Endothelial cell of umbilical vein (primary cell): Measurements from ENCODE around the gene URI1. TPM values are rescaled to one million over a fixed set of nuclear protein-coding genes. Genes with fewer than 3 reads are reported as not detected.

Source experiments
- BruUV-seq: library from RNA; stranded (reverse); fragments of 400-500 nt; replicated peaks from 2 replicates; lab custom pipeline; 2021; lab: Mats Ljungman, UMichigan
- CTCF ChIA-PET: fragments of 300-600, 350-600 bp; sonication (Branson Sonifier 250); formaldehyde crosslinking; loops from one replicate; lab custom pipeline; 2021; ENCODE audit warnings: antibody characterized with exemption, inconsistent platforms; lab: Charles Lee
- POLR2A ChIA-PET: fragments of 300-600, 350-600 bp; sonication (Branson Sonifier 250); formaldehyde crosslinking; loops from one replicate; lab custom pipeline; 2021; ENCODE audit warnings: antibody characterized with exemption, inconsistent platforms; lab: Charles Lee
- DNase-seq: peaks from one replicate; pipeline ENCODE4 v3.0.0-alpha.2; 2011; ENCODE audit warnings: low read depth, low spot score
- FAIRE-seq: peaks from 2 replicates; lab custom pipeline; 2011; peaks lifted over from hg19 to GRCh38; lab: Jason Lieb, UNC
- H2AFZ ChIP-seq: 2 replicates; pipeline ENCODE4 v1.6.0; 2012; ENCODE audit warnings: low read depth, low read length, control low read depth, inconsistent platforms
- H3K27ac ChIP-seq: 2 replicates; pipeline ENCODE4 v1.5.1; 2011; ENCODE audit warnings: low read depth, mild to moderate bottlenecking, control low read depth, low read length, moderate library complexity; ENCODE audit not compliant: insufficient read depth
- H3K27me3 ChIP-seq, 2 experiments: 2 replicates each; pipeline versions ENCODE4 v1.6.0 to v1.6.1; 2011; ENCODE audit warnings: low read length in 2 of 2, mixed read lengths in 1 of 2; ENCODE audit not compliant: control insufficient read depth in 2 of 2, insufficient read depth in 2 of 2
- H3K36me3 ChIP-seq, 2 experiments: 2 replicates in 1 of 2; 3 replicates in 1 of 2; pipeline ENCODE4 v1.5.1; 2011; ENCODE audit warnings: low read length in 2 of 2, mild to moderate bottlenecking in 1 of 2, moderate library complexity in 1 of 2; ENCODE audit not compliant: control insufficient read depth in 2 of 2, insufficient read depth in 2 of 2; ENCODE audit errors: extremely low read depth in 1 of 2
- H3K4me1 ChIP-seq: 3 replicates; pipeline ENCODE4 v1.5.1; 2011; ENCODE audit warnings: mild to moderate bottlenecking, low read length; ENCODE audit not compliant: control insufficient read depth, insufficient read depth; ENCODE audit errors: extremely low read depth
- H3K4me2 ChIP-seq: 2 replicates; pipeline ENCODE4 v1.6.1; 2011; ENCODE audit warnings: low read length, control low read depth, mixed read lengths; ENCODE audit not compliant: insufficient read depth
- H3K4me3 ChIP-seq, 3 experiments: fragments of 200-600 bp in 1 of 3; sonication (generic), shearing (Covaris generic) in 1 of 3; replicated peaks in 1 of 3; 2 replicates each; pipeline ENCODE4 v1.5.1; 2011 to 2016; ENCODE audit warnings: control low read depth in 3 of 3, low read length in 3 of 3, mild to moderate bottlenecking in 2 of 3, inconsistent platforms in 1 of 3, low read depth in 1 of 3, moderate library complexity in 1 of 3; ENCODE audit not compliant: insufficient read depth in 1 of 3
- H3K79me2 ChIP-seq: 2 replicates; pipeline ENCODE4 v1.6.0; 2012; ENCODE audit warnings: low read length, inconsistent platforms; ENCODE audit not compliant: control insufficient read depth, insufficient read depth
- H3K9ac ChIP-seq: replicated peaks from 2 replicates; pipeline ENCODE3; 2011; ENCODE audit warnings: low read length, control low read depth; ENCODE audit not compliant: insufficient read depth; ENCODE audit errors: extremely low read depth
- H3K9me1 ChIP-seq: replicated peaks from 3 replicates; pipeline ENCODE4 v1.6.0; 2011; ENCODE audit warnings: mild to moderate bottlenecking, low read length; ENCODE audit not compliant: control insufficient read depth, insufficient read depth; ENCODE audit errors: extremely low read depth
- H3K9me3 ChIP-seq: replicated peaks from 2 replicates; pipeline ENCODE4 v1.5.1; 2012; ENCODE audit warnings: low read length, inconsistent platforms; ENCODE audit not compliant: control insufficient read depth, insufficient read depth
- H4K20me1 ChIP-seq: replicated peaks from 2 replicates; pipeline ENCODE3; 2011; ENCODE audit warnings: mild to moderate bottlenecking, low read length; ENCODE audit not compliant: control insufficient read depth, insufficient read depth; ENCODE audit errors: extremely low read depth
- FOS ChIP-seq: IDR thresholded peaks from 2 replicates; pipeline ENCODE4 v1.6.1; 2011; ENCODE audit warnings: mild to moderate bottlenecking, low read length, moderate library complexity, borderline replicate concordance; ENCODE audit not compliant: insufficient read depth
- GATA2 ChIP-seq: IDR thresholded peaks from 2 replicates; pipeline ENCODE4 v1.7.0; 2011; ENCODE audit warnings: low read depth, mild to moderate bottlenecking, moderate library complexity, mixed read lengths, low read length; ENCODE audit not compliant: insufficient read length, insufficient read depth
- JUN ChIP-seq: IDR thresholded peaks from 2 replicates; pipeline ENCODE4 v1.6.1; 2011; ENCODE audit warnings: borderline replicate concordance, low read depth; ENCODE audit not compliant: insufficient read length, insufficient read depth
- MYC ChIP-seq: IDR thresholded peaks from one replicate; pipeline ENCODE4 v1.6.1; 2011; ENCODE audit warnings: mild to moderate bottlenecking, low read depth, low read length
- POLR2A ChIP-seq: IDR thresholded peaks from 2 replicates; pipeline ENCODE4 v1.6.1; 2012; ENCODE audit warnings: low read depth, mild to moderate bottlenecking, control low read depth, low read length
- POLR2AphosphoS5 ChIP-seq: IDR thresholded peaks from 2 replicates; pipeline ENCODE4 v1.6.1; 2012; ENCODE audit warnings: low read depth, mild to moderate bottlenecking, control low read depth, low read length, moderate library complexity; ENCODE audit not compliant: insufficient read depth
- dilution Hi-C: fragments of 300-500 bp; cut with MboI; formaldehyde crosslinking; loops from one replicate; pipeline ENCODE4 v1.15.0; 2019; ENCODE audit warnings: low sequenced_read_pairs; ENCODE audit not compliant: extremely low pct_ligation_motif_present
- intact Hi-C: fragments of 100-400 bp; cut with micrococcal nuclease; formaldehyde crosslinking; loops from one replicate; pipeline ENCODE4 v1.10.0; 2022
- polyA plus RNA-seq, 4 experiments: library from polyadenylated mRNA; depleted of rRNA in 3 of 4; stranded (reverse) in 3 of 4; unstranded in 1 of 4; fragments of >200 nt; gene quantifications; 2 replicates each; pipeline versions ENCODE4 v1.2.1 to v1.2.3, GENCODE V29; 2011 to 2012; ENCODE audit warnings: missing spikeins in 1 of 4
- total RNA-seq: library from RNA; stranded (reverse); gene quantifications from 2 replicates; pipeline ENCODE4 v1.2.3, GENCODE V29; 2021

Gene URI1
- total and polyA plus RNA-seq, 2 donors (not counting 3 experiments of a cell fraction or from before 2014, with no cell fraction given): 12.8 to 28.9 TPM

- no peak for TF ChIP-seq GATA2
- H3K4me2 ChIP-seq: peak overlapping the region; percentile 77
- peaks cover 10% of the 10 kb centered on the region for H3K4me1 ChIP-seq
- FAIRE-seq (no peak), DNase-seq (no peak)
- H3K9me1 ChIP-seq: no peaks in the 10 kb centered on the region
- ChIA-PET CTCF (interaction anchor here (2.7 kb wide), 1 partner anchor 24 kb away, joined by 11 read pairs; no protein-coding TSS in a partner anchor), POLR2A (no interaction called here)
- intact Hi-C loops: loop anchor here (2.0 kb wide), 2 partner anchors 15 to 99 kb away; no protein-coding TSS in a partner anchor
- no peaks in the 10 kb centered on the region for H3K9me3 ChIP-seq
- H3K4me3 ChIP-seq: no peak overlapping the region
- H3K36me3 ChIP-seq: no peaks in the 10 kb centered on the region
- no peaks in the 10 kb centered on the region for H4K20me1 ChIP-seq
- H2AFZ ChIP-seq: no peak overlapping the region
- dilution Hi-C loops: no loop called here
- TSS peak; percentile 48 for BruUV-seq
- H3K79me2 ChIP-seq: peaks cover 55% of the 10 kb centered on the region
- H3K9ac ChIP-seq: no peak overlapping the region
- peaks cover 0 to 4% of the 10 kb centered on the region in 2 experiments for H3K27me3 ChIP-seq
- H3K27ac ChIP-seq: no peak overlapping the region
These were observed 1.6 kb downstream of the URI1 start for GRCh38 chr19:29943615-29944014.

GRCh38 chr19:29944390-29945012 lies 2.5 kb downstream of the URI1 start:
- no peak for FAIRE-seq
- intact Hi-C loops (no loop called here), dilution Hi-C loops (no loop called here)
- no peak overlapping the region for H3K9ac ChIP-seq
- DNase-seq: no peak
- H2AFZ ChIP-seq: no peak overlapping the region
- H4K20me1 ChIP-seq: no peaks in the 10 kb centered on the region
- TSS peak; percentile 5 for BruUV-seq
- ChIA-PET CTCF (interaction anchor here (2.3 kb wide), 1 partner anchor 21 kb away, joined by 8 read pairs; no protein-coding TSS in a partner anchor), POLR2A (no interaction called here)
- H3K27me3 ChIP-seq: peaks cover 0 to 4% of the 10 kb centered on the region in 2 experiments
- peaks cover 56% of the 10 kb centered on the region for H3K79me2 ChIP-seq
- H3K9me1 ChIP-seq: no peaks in the 10 kb centered on the region
- no peaks in the 10 kb centered on the region for H3K36me3 ChIP-seq
- no peak overlapping the region for H3K27ac ChIP-seq
- no peaks in the 10 kb centered on the region for H3K9me3 ChIP-seq
- TF ChIP-seq FOS: no peak
- no peak for TF ChIP-seq POLR2AphosphoS5
- no peak for TF ChIP-seq GATA2
- no peak for TF ChIP-seq JUN
- TF ChIP-seq POLR2A: no peak
- TF ChIP-seq MYC: no peak
- no peak overlapping the region for H3K4me2 ChIP-seq
- H3K4me1 ChIP-seq: peaks cover 10% of the 10 kb centered on the region
- no peak overlapping the region for H3K4me3 ChIP-seq
